ENCODE data around the gene BEGAIN.

DNA sequence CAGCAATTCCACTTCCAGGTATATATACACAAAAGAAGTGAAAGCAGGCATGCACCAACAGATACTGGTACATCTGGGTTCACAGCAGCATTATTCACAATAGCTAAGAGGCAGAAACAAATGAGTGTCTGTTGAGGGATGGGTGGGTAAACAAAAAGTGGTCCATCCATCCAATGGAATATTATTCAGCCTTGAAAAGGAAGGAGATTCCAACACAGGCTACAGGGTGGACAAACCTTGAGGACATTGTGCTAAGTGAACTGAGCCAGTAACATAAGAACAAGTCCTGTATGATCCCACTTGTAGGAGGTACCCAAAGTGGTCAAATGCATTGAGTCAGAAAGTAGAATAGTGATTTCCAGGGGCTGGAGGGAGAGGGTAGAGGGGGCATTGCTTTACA is 27.6 kb upstream of the BEGAIN start:
- TF ChIP-seq, protein P1, sequence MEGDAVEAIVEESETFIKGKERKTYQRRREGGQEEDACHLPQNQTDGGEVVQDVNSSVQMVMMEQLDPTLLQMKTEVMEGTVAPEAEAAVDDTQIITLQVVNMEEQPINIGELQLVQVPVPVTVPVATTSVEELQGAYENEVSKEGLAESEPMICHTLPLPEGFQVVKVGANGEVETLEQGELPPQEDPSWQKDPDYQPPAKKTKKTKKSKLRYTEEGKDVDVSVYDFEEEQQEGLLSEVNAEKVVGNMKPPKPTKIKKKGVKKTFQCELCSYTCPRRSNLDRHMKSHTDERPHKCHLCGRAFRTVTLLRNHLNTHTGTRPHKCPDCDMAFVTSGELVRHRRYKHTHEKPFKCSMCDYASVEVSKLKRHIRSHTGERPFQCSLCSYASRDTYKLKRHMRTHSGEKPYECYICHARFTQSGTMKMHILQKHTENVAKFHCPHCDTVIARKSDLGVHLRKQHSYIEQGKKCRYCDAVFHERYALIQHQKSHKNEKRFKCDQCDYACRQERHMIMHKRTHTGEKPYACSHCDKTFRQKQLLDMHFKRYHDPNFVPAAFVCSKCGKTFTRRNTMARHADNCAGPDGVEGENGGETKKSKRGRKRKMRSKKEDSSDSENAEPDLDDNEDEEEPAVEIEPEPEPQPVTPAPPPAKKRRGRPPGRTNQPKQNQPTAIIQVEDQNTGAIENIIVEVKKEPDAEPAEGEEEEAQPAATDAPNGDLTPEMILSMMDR (conservative IDR thresholded peaks at IDR 0.05): no peak
- TF ChIP-seq EZH2 (IDR thresholded peaks at IDR 0.05; ENCODE audit: low read depth): no peak
